ENCODE results near the gene GATB. TPM values are rescaled to one million over a fixed set of nuclear protein-coding genes. Genes with fewer than 3 reads are reported as not detected.

Gene GATB
- total and polyA plus RNA-seq, 2 of the 4 experiments (the other 2 are of a cell fraction), result 18.7 to 20.3 TPM

GRCh38 chr4:151788021-151788420 is 27.2 kb upstream of the GATB start:
- CTCF ChIA-PET, result no interaction called here
- Histone ChIP-seq H3K4me1 (ENCODE audit: control insufficient read depth, insufficient read depth, low read length) (no peaks in the 10 kb centered on the region), H2AFZ (replicated peaks; ENCODE audit: low read length, poor library complexity) (no peak overlapping the region), H3K56ac (ENCODE audit: extremely low read depth, insufficient read depth, low read length) (no peak overlapping the region), H3K9me3 (ENCODE audit: control insufficient read depth, insufficient read depth, low read length) (no peaks in the 10 kb centered on the region), H3K4me3 (ENCODE audit: insufficient read depth, low read depth, low read length) (no peak overlapping the region), H2BK120ac (ENCODE audit: low read depth, low read length) (no peak overlapping the region), H2BK15ac (ENCODE audit: low read depth, low read length) (no peak overlapping the region), H3K79me1 (ENCODE audit: low read depth in 1 of 2, low read length in 2 of 2) (no peaks in the 10 kb centered on the region), H3K4ac (ENCODE audit: low read depth, low read length) (no peak overlapping the region), H3K27ac (ENCODE audit: insufficient read depth, low read length) (no peak overlapping the region), H3K14ac (replicated peaks; ENCODE audit: low read depth, low read length) (no peak overlapping the region), H3K23ac (ENCODE audit: low read depth, low read length) (no peak overlapping the region), H3K4me2 (ENCODE audit: low read depth, low read length) (no peak overlapping the region), H4K5ac (ENCODE audit: low read depth, low read length) (no peak overlapping the region), H3K36me3 (ENCODE audit: control insufficient read depth, insufficient read depth, low read length) (no peaks in the 10 kb centered on the region), H3K18ac (ENCODE audit: low read depth, low read length) (no peak overlapping the region), H2AK5ac (ENCODE audit: low read depth, low read length) (no peak overlapping the region), H4K91ac (ENCODE audit: insufficient read depth, low read depth, low read length) (no peak overlapping the region), H3K27me3 (ENCODE audit: control insufficient read depth, insufficient read depth, low read length) (peaks cover 14% of the 10 kb centered on the region), H2AK9ac (replicated peaks; ENCODE audit: low read depth, low read length, poor library complexity) (no peak overlapping the region), H4K20me1 (ENCODE audit: insufficient read depth, low read length) (no peaks in the 10 kb centered on the region), H2BK20ac (ENCODE audit: low read depth, low read length) (no peak overlapping the region), H4K8ac (ENCODE audit: low read depth in 2 of 2, low read length in 2 of 2) (no peak overlapping the region), H2BK5ac (ENCODE audit: low read depth, low read length, poor library complexity, severe bottlenecking) (no peak overlapping the region), H3K9ac (ENCODE audit: low read depth, low read length) (no peak overlapping the region), H3K9me1 (ENCODE audit: insufficient read depth, low read length) (no peaks in the 10 kb centered on the region)
- in situ Hi-C loops (cut with MboI; ENCODE audit: low sequenced_read_pairs) (no loop called here), intact Hi-C loops (cut with micrococcal nuclease) (no loop called here), dilution Hi-C loops (cut with HindIII; ENCODE audit: low sequenced_read_pairs, unreplicated experiment) (no loop called here)
- no peak for TF ChIP-seq BHLHE40 (IDR thresholded peaks at IDR 0.05; ENCODE audit: low read depth, low read length)
- TF ChIP-seq RAD21 (IDR thresholded peaks at IDR 0.05; ENCODE audit: low read length), result no peak
- TF ChIP-seq CEBPB (IDR thresholded peaks at IDR 0.05; ENCODE audit: low read depth, low read length), result no peak
- TF ChIP-seq MAFK (IDR thresholded peaks at IDR 0.05; ENCODE audit: low read depth, low read length), result no peak
- no peak for TF ChIP-seq POLR2A (IDR thresholded peaks at IDR 0.05; ENCODE audit: low read depth, low read length)
- TF ChIP-seq SMC3 (IDR thresholded peaks at IDR 0.05; ENCODE audit: low read depth, low read length), result no peak
- TF ChIP-seq, protein P1, sequence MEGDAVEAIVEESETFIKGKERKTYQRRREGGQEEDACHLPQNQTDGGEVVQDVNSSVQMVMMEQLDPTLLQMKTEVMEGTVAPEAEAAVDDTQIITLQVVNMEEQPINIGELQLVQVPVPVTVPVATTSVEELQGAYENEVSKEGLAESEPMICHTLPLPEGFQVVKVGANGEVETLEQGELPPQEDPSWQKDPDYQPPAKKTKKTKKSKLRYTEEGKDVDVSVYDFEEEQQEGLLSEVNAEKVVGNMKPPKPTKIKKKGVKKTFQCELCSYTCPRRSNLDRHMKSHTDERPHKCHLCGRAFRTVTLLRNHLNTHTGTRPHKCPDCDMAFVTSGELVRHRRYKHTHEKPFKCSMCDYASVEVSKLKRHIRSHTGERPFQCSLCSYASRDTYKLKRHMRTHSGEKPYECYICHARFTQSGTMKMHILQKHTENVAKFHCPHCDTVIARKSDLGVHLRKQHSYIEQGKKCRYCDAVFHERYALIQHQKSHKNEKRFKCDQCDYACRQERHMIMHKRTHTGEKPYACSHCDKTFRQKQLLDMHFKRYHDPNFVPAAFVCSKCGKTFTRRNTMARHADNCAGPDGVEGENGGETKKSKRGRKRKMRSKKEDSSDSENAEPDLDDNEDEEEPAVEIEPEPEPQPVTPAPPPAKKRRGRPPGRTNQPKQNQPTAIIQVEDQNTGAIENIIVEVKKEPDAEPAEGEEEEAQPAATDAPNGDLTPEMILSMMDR (conservative IDR thresholded peaks at IDR 0.05; ENCODE audit: low read depth, low read length), result no peak
- no peak for TF ChIP-seq FOS (IDR thresholded peaks at IDR 0.05; ENCODE audit: low read depth, low read length)
- no peak for TF ChIP-seq NFE2L2 (IDR thresholded peaks at IDR 0.05; ENCODE audit: low read depth, low read length)
- TF ChIP-seq MXI1 (IDR thresholded peaks at IDR 0.05; ENCODE audit: borderline replicate concordance, low read depth, low read length), result no peak
- no peak for TF ChIP-seq RFX5 (IDR thresholded peaks at IDR 0.05; ENCODE audit: low read depth, low read length)
- TF ChIP-seq, protein P2, sequence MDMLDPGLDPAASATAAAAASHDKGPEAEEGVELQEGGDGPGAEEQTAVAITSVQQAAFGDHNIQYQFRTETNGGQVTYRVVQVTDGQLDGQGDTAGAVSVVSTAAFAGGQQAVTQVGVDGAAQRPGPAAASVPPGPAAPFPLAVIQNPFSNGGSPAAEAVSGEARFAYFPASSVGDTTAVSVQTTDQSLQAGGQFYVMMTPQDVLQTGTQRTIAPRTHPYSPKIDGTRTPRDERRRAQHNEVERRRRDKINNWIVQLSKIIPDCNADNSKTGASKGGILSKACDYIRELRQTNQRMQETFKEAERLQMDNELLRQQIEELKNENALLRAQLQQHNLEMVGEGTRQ (IDR thresholded peaks at IDR 0.05; ENCODE audit: low read depth, low read length), result no peak
- TF ChIP-seq MAZ (IDR thresholded peaks at IDR 0.05; ENCODE audit: borderline replicate concordance, low read depth, low read length), result no peak
- no TSS peak for BruUV-seq (replicated peaks)
- ATAC-seq (ENCODE audit: low read depth), result no peak
- no peak for DNase-seq
- POLR2A ChIA-PET (ENCODE audit: unreplicated experiment), result no interaction called here

All from IMR-90 (cell line).